Heart right ventricle (tissue), 16 donors: Measurements from ENCODE around the gene WDR91. TPM values are rescaled to one million over a fixed set of nuclear protein-coding genes. Genes with fewer than 3 reads are reported as not detected.

Experiments used
- ATAC-seq, 8 donors: fragments of 200-7000 bp; cut with Tn5 transposase; one replicate each; pipeline ENCODE4 v1.9.1; 2020; ENCODE audit warnings: mild to moderate bottlenecking in 8 of 8, moderate library complexity in 8 of 8, moderate number of reproducible peaks in 1 of 8
- DNase-seq, 2 donors: peaks; one replicate each; pipeline ENCODE4 v3.0.0-alpha.2; 2020
- H3K27ac ChIP-seq, 10 donors: fragments of 200-600 bp; sonication (generic) in 2 of 10; one replicate each; pipeline versions ENCODE4 v1.5.0 to v1.8.0; 2020 to 2022; ENCODE audit warnings: mild to moderate bottlenecking in 3 of 10
- H3K27me3 ChIP-seq, 7 donors: fragments of 200-600 bp; one replicate each; pipeline ENCODE4 v1.8.0; 2021 to 2022; ENCODE audit warnings: mild to moderate bottlenecking in 2 of 7
- H3K36me3 ChIP-seq, 9 donors: fragments of 200-600 bp; sonication (generic) in 1 of 9; one replicate each; pipeline versions ENCODE4 v1.5.0 to v1.8.0; 2020 to 2022; ENCODE audit warnings: mild to moderate bottlenecking in 2 of 9
- H3K4me1 ChIP-seq, 9 donors: fragments of 200-600 bp; sonication (generic) in 1 of 9; one replicate each; pipeline versions ENCODE4 v1.5.0 to v1.8.0; 2020 to 2022; ENCODE audit warnings: mild to moderate bottlenecking in 4 of 9
- H3K4me3 ChIP-seq, 10 donors: fragments of 200-600 bp; sonication (generic) in 2 of 10; one replicate each; pipeline versions ENCODE4 v1.5.0 to v1.8.0; 2020 to 2022; ENCODE audit warnings: mild to moderate bottlenecking in 7 of 10, moderate library complexity in 2 of 10
- H3K9me3 ChIP-seq, 11 donors: fragments of 200-600 bp in 10 of 11; sonication (generic) in 2 of 11; one replicate each; pipeline versions ENCODE4 v1.5.0 to v1.8.0; 2013 to 2022; ENCODE audit warnings: mild to moderate bottlenecking in 2 of 11, control low read depth in 1 of 11, moderate library complexity in 1 of 11
- WGBS, 2 donors: extraction: QIAGEN DNeasy Blood & Tissue Kit; methylation state at CpG; one replicate each; pipeline ENCODE4 v1.1.7; 2013; ENCODE audit warnings: inconsistent platforms in 1 of 2; 5-methylcytosine and 5-hydroxymethylcytosine counted together
- intact Hi-C, 10 donors: fragments of 100-400 bp; cut with DNase I; formaldehyde crosslinking; loops; one replicate each; pipeline versions ENCODE4 v1.11.1 to v1.14.2; 2022
- polyA plus RNA-seq, 2 donors: library from polyadenylated mRNA; stranded (reverse); fragments of 200-250 nt; gene quantifications; one replicate each; pipeline ENCODE4 v1.2.3, GENCODE V29; 2013
- total RNA-seq, 10 donors: library from RNA; stranded (reverse); fragmentation: NEBNext Ultra II Directional in 3 of 10; extraction: Animal tissue kit (Norgen Biotek cat#: 25700) in 3 of 10; gene quantifications; one replicate each; pipeline versions ENCODE4 v1.2.1 to v1.2.4, GENCODE V29; 2021 to 2023
- TF ChIP-seq, protein P1 (sequence below), 9 donors: fragments of 200-600 bp; sonication (generic) in 2 of 9; IDR thresholded peaks; one replicate each; pipeline versions ENCODE4 v1.5.0 to v1.8.0; 2021 to 2022; ENCODE audit warnings: antibody characterized with exemption in 9 of 9, mild to moderate bottlenecking in 5 of 9, moderate library complexity in 1 of 9
- donor health status: Arrhythmogenic right ventricular cardiomyopathy.
- donor health status: ischemic (EF 13 %, LVEDD 7.1; RV severe dilation, severe dysfunction).
- donor health status: healthy with polysubstance abuse.
- donor health status: DM: no; HTN: yes; CAD: no.
- donor health status: DM: no; HTN: no; CAD: no.
- donor health status: ischemic (EF 25% LVEDD 6.9; RV normal size, moderate dysfunction).
- donor health status: ischemic (EF 25% LVEDD 5.7; RV mildly dilated, moderate dysfunction).
- donor health status: healthy.
- donor health status: DM: yes; HTN: yes; CAD: no.
- donor health status: Ischemic cardiomyopathy.
- donor health status: ischemic (EF 35%, LVEDD 5.7; RV mildly dilated, moderate dysfunction).
- donor health status: nonischemic (EF 11% LVEDD 7.7; RV severe dilation, severe dysfunction).
- donor health status: DM: yes; HTN: yes; CAD: no.
- donor health status: PGD.
- donor health status: ischemic (EF 29% LVEDD 5.4; RV normal size, mild dysfunction).
- donor health status: nonischemic (EF 23%, LVEDD 6.1; RV moderate dilation, normal function).

The WDR91 gene
- total and polyA plus RNA-seq, 12 donors = 3.0 to 10.4 (median 5.9) TPM

DNA sequence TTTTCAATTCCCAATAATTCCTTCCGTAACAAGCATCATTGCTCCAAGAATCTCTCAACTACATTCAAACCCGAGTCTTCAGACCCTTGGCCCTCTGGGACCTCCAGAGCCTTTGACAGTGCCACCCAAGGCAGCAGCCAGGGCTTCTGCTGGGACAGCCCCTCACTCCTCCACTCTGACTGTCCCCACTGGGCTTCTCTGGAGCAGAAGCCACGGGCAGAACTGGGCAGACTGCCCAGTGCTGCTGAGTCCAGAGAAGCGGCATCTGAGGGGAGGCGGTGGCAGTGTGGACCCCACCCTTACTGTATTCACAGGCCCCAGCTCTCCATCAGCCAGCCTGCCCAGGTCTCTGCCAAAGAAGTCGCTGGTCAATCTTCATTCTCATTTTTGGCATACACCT is 49.7 kb downstream of the WDR91 start:
- Histone ChIP-seq H3K36me3 (peaks cover 0 to 62% (median 10%) of the 10 kb centered on the region in 9 donors), H3K27me3 (no peaks in the 10 kb centered on the region), H3K27ac (peak overlapping the region; percentile 23 to 88 (median 80)), H3K9me3 (peaks cover 0 to 4% (median under 1%) of the 10 kb centered on the region in 11 donors), H3K4me3 (no peak overlapping the region), H3K4me1 (peaks cover 29 to 87% (median 80%) of the 10 kb centered on the region in 9 donors)
- TF ChIP-seq, protein P1, sequence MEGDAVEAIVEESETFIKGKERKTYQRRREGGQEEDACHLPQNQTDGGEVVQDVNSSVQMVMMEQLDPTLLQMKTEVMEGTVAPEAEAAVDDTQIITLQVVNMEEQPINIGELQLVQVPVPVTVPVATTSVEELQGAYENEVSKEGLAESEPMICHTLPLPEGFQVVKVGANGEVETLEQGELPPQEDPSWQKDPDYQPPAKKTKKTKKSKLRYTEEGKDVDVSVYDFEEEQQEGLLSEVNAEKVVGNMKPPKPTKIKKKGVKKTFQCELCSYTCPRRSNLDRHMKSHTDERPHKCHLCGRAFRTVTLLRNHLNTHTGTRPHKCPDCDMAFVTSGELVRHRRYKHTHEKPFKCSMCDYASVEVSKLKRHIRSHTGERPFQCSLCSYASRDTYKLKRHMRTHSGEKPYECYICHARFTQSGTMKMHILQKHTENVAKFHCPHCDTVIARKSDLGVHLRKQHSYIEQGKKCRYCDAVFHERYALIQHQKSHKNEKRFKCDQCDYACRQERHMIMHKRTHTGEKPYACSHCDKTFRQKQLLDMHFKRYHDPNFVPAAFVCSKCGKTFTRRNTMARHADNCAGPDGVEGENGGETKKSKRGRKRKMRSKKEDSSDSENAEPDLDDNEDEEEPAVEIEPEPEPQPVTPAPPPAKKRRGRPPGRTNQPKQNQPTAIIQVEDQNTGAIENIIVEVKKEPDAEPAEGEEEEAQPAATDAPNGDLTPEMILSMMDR (IDR thresholded peaks at IDR 0.05) = no peak
- no peak for ATAC-seq
- intact Hi-C loops = loop anchor here in 5 of 10 donors (2.0 to 10.0 kb wide), 6 partner anchors 77 to 514 kb away; partner anchors contain the start of genes AGBL3 (in 1 of the 5) and BPGM (in 1 of the 5)
- WGBS, 2 donors = 71 to 78% methylated on average over 6 of the region's 6 CpGs
- no peak for DNase-seq

DNA sequence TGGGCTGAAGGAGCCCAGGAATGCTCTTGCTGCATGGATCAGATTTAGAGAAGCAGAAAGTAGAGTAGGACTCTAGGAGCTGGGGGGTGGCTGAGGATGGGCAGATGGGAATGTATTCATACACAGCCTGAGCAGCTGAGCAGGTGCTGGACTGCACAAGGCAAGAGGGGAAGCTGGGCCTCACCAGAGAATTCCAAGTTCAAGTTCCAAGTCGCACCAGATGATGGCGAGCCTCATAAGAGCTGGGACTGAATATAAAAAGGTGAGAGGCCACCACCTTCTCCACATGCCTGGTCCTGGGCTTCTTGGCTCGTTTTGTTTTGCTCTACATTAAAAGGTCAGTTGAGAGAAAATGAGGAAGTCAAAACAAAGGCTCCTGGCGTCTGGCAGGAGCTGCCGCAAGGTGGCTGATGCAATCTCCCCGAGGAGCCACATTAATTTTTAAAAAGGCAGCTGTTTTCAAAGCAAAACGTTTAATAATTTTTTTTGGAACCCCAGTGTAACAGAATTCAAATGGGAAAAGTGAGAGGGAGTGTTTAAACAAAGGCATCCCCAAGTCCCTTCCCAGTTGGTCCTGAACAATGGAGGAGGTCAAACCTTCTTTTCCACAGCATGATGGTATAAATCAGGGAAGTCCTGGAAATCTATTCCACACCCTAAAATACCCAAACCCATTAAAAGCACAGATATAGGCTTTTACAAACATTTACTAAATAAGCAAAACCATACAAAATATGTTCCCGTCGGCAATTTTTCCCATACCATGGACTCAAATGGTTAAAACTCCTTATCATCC is 50.3 kb downstream of the WDR91 start:
- peaks cover 0 to 10% (median 7%) of the 10 kb centered on the region in 11 donors for H3K9me3 ChIP-seq
- no peaks in the 10 kb centered on the region for H3K27me3 ChIP-seq
- peak in 1 of 2 donors; percentile 40 for DNase-seq
- H3K36me3 ChIP-seq = peaks cover 0 to 62% (median 10%) of the 10 kb centered on the region in 9 donors
- H3K4me3 ChIP-seq = peak overlapping the region in 1 of 10 donors; percentile 20
- TF ChIP-seq, protein P1 (IDR thresholded peaks at IDR 0.05) = peak in 4 of 9 donors; percentile 13 to 30 (median 26)
- peaks cover 26 to 81% (median 74%) of the 10 kb centered on the region in 9 donors for H3K4me1 ChIP-seq
- 56 to 71% methylated on average over 9 of the region's 9 CpGs for WGBS, 2 donors
- ATAC-seq = peak in 7 of 8 donors; percentile 20 to 59 (median 38)
- H3K27ac ChIP-seq = peak overlapping the region; percentile 23 to 88 (median 80)
- intact Hi-C loops = loop anchor here in 5 of 10 donors (5.0 to 10.0 kb wide), 5 partner anchors 166 to 514 kb away; partner anchors contain the start of genes AGBL3 (in 1 of the 5) and BPGM (in 1 of the 5)

DNA sequence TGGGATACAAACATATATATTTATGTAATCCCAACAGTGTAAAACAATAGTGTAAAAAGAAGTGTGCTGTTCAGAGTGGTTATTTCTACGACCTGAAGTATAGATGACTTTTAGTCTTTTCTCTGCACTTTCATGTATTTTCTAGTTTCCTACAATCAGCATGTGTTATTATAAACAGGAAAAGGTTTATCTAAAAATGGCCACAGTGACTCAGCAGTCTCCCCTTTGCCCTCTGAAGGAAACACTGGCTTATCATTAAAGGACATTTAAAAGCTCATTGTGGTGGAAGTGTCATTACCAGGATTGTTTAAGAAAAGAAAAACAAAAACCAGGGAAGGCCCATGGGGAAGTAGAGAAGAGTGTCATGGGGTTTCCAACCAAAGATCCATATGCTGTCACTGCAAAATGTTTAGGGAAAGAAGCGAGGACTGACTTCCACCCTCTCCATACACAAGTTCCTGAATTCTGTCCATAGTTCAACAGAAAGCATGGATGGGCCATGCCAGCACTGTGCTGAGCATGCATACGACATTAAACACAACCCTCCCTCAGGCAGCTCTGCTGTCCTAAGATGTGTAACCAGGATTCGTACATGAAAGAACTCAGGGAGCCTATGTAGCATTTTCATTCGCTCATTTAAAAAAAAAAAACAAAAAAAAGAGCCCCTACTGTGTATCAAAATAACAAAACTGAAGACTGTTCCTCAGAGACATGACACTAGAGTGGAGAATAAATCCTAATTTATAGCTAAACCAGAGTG is 51.0 kb downstream of the WDR91 start:
- peak overlapping the region in 1 of 10 donors; percentile 20 for H3K4me3 ChIP-seq
- H3K36me3 ChIP-seq = peaks cover 0 to 58% (median 9%) of the 10 kb centered on the region in 9 donors
- TF ChIP-seq, protein P1 (IDR thresholded peaks at IDR 0.05) = no peak
- H3K27me3 ChIP-seq = no peaks in the 10 kb centered on the region
- ATAC-seq (peak in 7 of 8 donors; percentile 25 to 73 (median 63)), DNase-seq (peak in 1 of 2 donors; percentile 41)
- 57 to 66% methylated on average over 5 of the region's 5 CpGs for WGBS, 2 donors
- intact Hi-C loops = loop anchor here in 5 of 10 donors (5.0 to 10.0 kb wide), 5 partner anchors 165 to 513 kb away; partner anchors contain the start of genes AGBL3 (in 1 of the 5) and BPGM (in 1 of the 5)
- peaks cover 26 to 73% (median 66%) of the 10 kb centered on the region in 9 donors for H3K4me1 ChIP-seq
- peaks cover 0 to 17% (median 14%) of the 10 kb centered on the region in 11 donors for H3K9me3 ChIP-seq
- peak overlapping the region; percentile 18 to 88 (median 80) for H3K27ac ChIP-seq
